Central memory CD8-positive, alpha-beta T cell (primary cell): Measurements from ENCODE around the gene CGNL1.

Experiments
- ATAC-seq: fragments of 150-1000 bp; cut with Tn5 transposase; replicated peaks from 2 replicates; pipeline ENCODE4 v1.10.0; 2022; ENCODE audit warnings: mild to moderate bottlenecking, moderate FRiP score, moderate number of reproducible peaks; ENCODE audit not compliant: poor library complexity, severe bottlenecking; ENCODE audit errors: extremely low read depth
- DNase-seq, 2 donors: peaks; one replicate each; pipeline ENCODE4 v3.0.0; 2021; ENCODE audit warnings: low spot score in 2 of 2
- H3K27ac Mint-ChIP-seq: one replicate; pipeline ENCODE4 v1.8.0; 2022; ENCODE audit warnings: low read depth, mild to moderate bottlenecking, moderate library complexity, mixed read lengths
- H3K27me3 Mint-ChIP-seq: one replicate; pipeline ENCODE4 v1.8.0; 2022; ENCODE audit warnings: mixed read lengths
- H3K36me3 Mint-ChIP-seq: one replicate; pipeline ENCODE4 v1.8.0; 2022; ENCODE audit warnings: mild to moderate bottlenecking, moderate library complexity, mixed read lengths; ENCODE audit not compliant: insufficient read depth
- H3K4me1 Mint-ChIP-seq: one replicate; pipeline ENCODE4 v1.8.0; 2022; ENCODE audit warnings: mixed read lengths
- H3K4me3 Mint-ChIP-seq: one replicate; pipeline ENCODE4 v1.8.0; 2022; ENCODE audit warnings: mild to moderate bottlenecking, moderate library complexity, mixed read lengths
- H3K9me3 Mint-ChIP-seq: one replicate; pipeline ENCODE4 v1.8.0; 2022; ENCODE audit warnings: mixed read lengths

CGNL1 gene

GRCh38 chr15:57537488-57538264 lies 161.4 kb downstream of the CGNL1 start:
- no peak overlapping the region for H3K27ac Mint-ChIP-seq
- H3K36me3 Mint-ChIP-seq = no peaks in the 10 kb centered on the region
- no peak for DNase-seq
- no peak overlapping the region for H3K4me3 Mint-ChIP-seq
- H3K27me3 Mint-ChIP-seq = peaks cover 28% of the 10 kb centered on the region
- H3K4me1 Mint-ChIP-seq = no peaks in the 10 kb centered on the region
- no peak for ATAC-seq
- no peaks in the 10 kb centered on the region for H3K9me3 Mint-ChIP-seq

- H3K27ac Mint-ChIP-seq = no peak overlapping the region
Observed at GRCh38 chr15:57538265-57538529, 161.9 kb downstream of the CGNL1 start.

GRCh38 chr15:57538821-57539220 lies 162.5 kb downstream of the CGNL1 start:
- H3K27ac Mint-ChIP-seq = no peak overlapping the region
- H3K4me1 Mint-ChIP-seq = no peaks in the 10 kb centered on the region
- H3K36me3 Mint-ChIP-seq = no peaks in the 10 kb centered on the region
- no peaks in the 10 kb centered on the region for H3K9me3 Mint-ChIP-seq
- ATAC-seq (no peak), DNase-seq (no peak)
- H3K4me3 Mint-ChIP-seq = no peak overlapping the region
- H3K27me3 Mint-ChIP-seq = peaks cover 22% of the 10 kb centered on the region

More at GRCh38 chr15:57538265-57538529, 161.9 kb downstream of the CGNL1 start:
- ATAC-seq = no peak
- no peak for DNase-seq
- Mint-ChIP-seq H3K27me3 (peaks cover 23% of the 10 kb centered on the region), H3K4me1 (no peaks in the 10 kb centered on the region), H3K4me3 (no peak overlapping the region), H3K9me3 (no peaks in the 10 kb centered on the region), H3K36me3 (no peaks in the 10 kb centered on the region)

GRCh38 chr15:57540211-57540610 lies 163.9 kb downstream of the CGNL1 start:
- Mint-ChIP-seq H3K9me3 (no peaks in the 10 kb centered on the region), H3K36me3 (no peaks in the 10 kb centered on the region), H3K4me3 (no peak overlapping the region), H3K4me1 (no peaks in the 10 kb centered on the region), H3K27ac (no peak overlapping the region), H3K27me3 (peaks cover 24% of the 10 kb centered on the region)
- ATAC-seq (no peak), DNase-seq (no peak)

GRCh38 chr15:57540736-57541135 lies 164.4 kb downstream of the CGNL1 start:
- Mint-ChIP-seq H3K4me3 (no peak overlapping the region), H3K4me1 (no peaks in the 10 kb centered on the region), H3K36me3 (no peaks in the 10 kb centered on the region), H3K27ac (no peak overlapping the region), H3K9me3 (no peaks in the 10 kb centered on the region), H3K27me3 (peaks cover 29% of the 10 kb centered on the region)
- no peak for ATAC-seq
- DNase-seq = no peak

- no peak for ATAC-seq
- no peak overlapping the region for H3K4me3 Mint-ChIP-seq
- H3K4me1 Mint-ChIP-seq = no peaks in the 10 kb centered on the region
- H3K27ac Mint-ChIP-seq = no peak overlapping the region
- peaks cover 35% of the 10 kb centered on the region for H3K27me3 Mint-ChIP-seq
- DNase-seq = no peak
- no peaks in the 10 kb centered on the region for H3K36me3 Mint-ChIP-seq
- H3K9me3 Mint-ChIP-seq = no peaks in the 10 kb centered on the region
Observed at GRCh38 chr15:57541271-57541670, 165.0 kb downstream of the CGNL1 start.

GRCh38 chr15:57541805-57542504 lies 165.7 kb downstream of the CGNL1 start:
- H3K4me1 Mint-ChIP-seq = no peaks in the 10 kb centered on the region
- H3K27me3 Mint-ChIP-seq = peaks cover 40% of the 10 kb centered on the region
- ATAC-seq (no peak), DNase-seq (no peak)
- no peaks in the 10 kb centered on the region for H3K9me3 Mint-ChIP-seq
- H3K4me3 Mint-ChIP-seq = no peak overlapping the region
- no peaks in the 10 kb centered on the region for H3K36me3 Mint-ChIP-seq
- H3K27ac Mint-ChIP-seq = no peak overlapping the region

GRCh38 chr15:57542505-57542817 lies 166.2 kb downstream of the CGNL1 start:
- DNase-seq = no peak
- Mint-ChIP-seq H3K36me3 (no peaks in the 10 kb centered on the region), H3K9me3 (no peaks in the 10 kb centered on the region), H3K27me3 (peaks cover 40% of the 10 kb centered on the region), H3K4me1 (no peaks in the 10 kb centered on the region), H3K27ac (no peak overlapping the region), H3K4me3 (no peak overlapping the region)
- no peak for ATAC-seq

GRCh38 chr15:57544848-57545480 lies 168.7 kb downstream of the CGNL1 start:
- H3K4me3 Mint-ChIP-seq = no peak overlapping the region

GRCh38 chr15:57545995-57546394 lies 169.7 kb downstream of the CGNL1 start:
- H3K4me1 Mint-ChIP-seq = no peaks in the 10 kb centered on the region
- no peaks in the 10 kb centered on the region for H3K36me3 Mint-ChIP-seq
- H3K4me3 Mint-ChIP-seq = no peak overlapping the region
- no peaks in the 10 kb centered on the region for H3K9me3 Mint-ChIP-seq
- ATAC-seq (no peak), DNase-seq (no peak)
- H3K27ac Mint-ChIP-seq = no peak overlapping the region
- peaks cover 36% of the 10 kb centered on the region for H3K27me3 Mint-ChIP-seq

More at GRCh38 chr15:57544848-57545480, 168.7 kb downstream of the CGNL1 start:
- ATAC-seq = no peak
- Mint-ChIP-seq H3K36me3 (no peaks in the 10 kb centered on the region), H3K27me3 (peaks cover 42% of the 10 kb centered on the region), H3K9me3 (no peaks in the 10 kb centered on the region), H3K27ac (no peak overlapping the region), H3K4me1 (no peaks in the 10 kb centered on the region)
- no peak for DNase-seq

GRCh38 chr15:57547243-57547755 lies 171.0 kb downstream of the CGNL1 start:
- Mint-ChIP-seq H3K4me1 (no peaks in the 10 kb centered on the region), H3K9me3 (no peaks in the 10 kb centered on the region), H3K36me3 (no peaks in the 10 kb centered on the region), H3K27ac (no peak overlapping the region), H3K27me3 (peaks cover 49% of the 10 kb centered on the region), H3K4me3 (no peak overlapping the region)
- DNase-seq (no peak), ATAC-seq (no peak)

GRCh38 chr15:57548351-57548750 lies 172.0 kb downstream of the CGNL1 start:
- Mint-ChIP-seq H3K36me3 (no peaks in the 10 kb centered on the region), H3K4me3 (no peak overlapping the region), H3K27me3 (peaks cover 55% of the 10 kb centered on the region), H3K27ac (no peak overlapping the region), H3K9me3 (no peaks in the 10 kb centered on the region), H3K4me1 (no peaks in the 10 kb centered on the region)
- no peak for ATAC-seq
- no peak for DNase-seq

- Mint-ChIP-seq H3K36me3 (no peaks in the 10 kb centered on the region), H3K9me3 (no peaks in the 10 kb centered on the region), H3K4me3 (no peak overlapping the region), H3K27ac (no peak overlapping the region), H3K27me3 (peaks cover 60% of the 10 kb centered on the region), H3K4me1 (no peaks in the 10 kb centered on the region)
- ATAC-seq (no peak), DNase-seq (no peak)
Observed at GRCh38 chr15:57548835-57549234, 172.5 kb downstream of the CGNL1 start.
